Hepatic stellate cell (primary cell): ENCODE measurements around the gene PDCD4.

Source experiments
- DNase-seq: peaks from one replicate; pipeline ENCODE4 v3.0.0; 2011; ENCODE audit warnings: low spot score

PDCD4 gene

GRCh38 chr10:110919971-110920881 is 48.5 kb downstream of the PDCD4 start:
- DNase-seq, result no peak

GRCh38 chr10:110923856-110924493 is 52.2 kb downstream of the PDCD4 start:
- DNase-seq, result no peak

GRCh38 chr10:110927461-110927860 is 55.7 kb downstream of the PDCD4 start:
- no peak for DNase-seq

- DNase-seq, result no peak
Observed at GRCh38 chr10:110931769-110932381, 60.1 kb downstream of the PDCD4 start.

- no peak for DNase-seq
Observed at GRCh38 chr10:110932505-110933180, 60.9 kb downstream of the PDCD4 start.

GRCh38 chr10:110936757-110937156 is 65.0 kb downstream of the PDCD4 start:
- no peak for DNase-seq

- no peak for DNase-seq
Observed at GRCh38 chr10:110939419-110939818, 67.7 kb downstream of the PDCD4 start.

- DNase-seq, result no peak
Observed at GRCh38 chr10:110944792-110945396, 73.2 kb downstream of the PDCD4 start.

GRCh38 chr10:110946496-110946895 is 74.8 kb downstream of the PDCD4 start:
- DNase-seq, result no peak

- DNase-seq, result no peak
Observed at GRCh38 chr10:110947061-110947595, 75.4 kb downstream of the PDCD4 start.
